Activated naive CD4-positive, alpha-beta T cell treated with anti-CD3 and anti-CD28 coated beads for 36 hours (primary cell): ENCODE measurements around the gene RXRB. TPM values are rescaled to one million over a fixed set of nuclear protein-coding genes. Genes with fewer than 3 reads are reported as not detected.
"Not testable (repeated sequence)": the region's sequence is repeated elsewhere in the genome, so short reads cannot be mapped to it uniquely, and the experiment has no call there.

Experiments
- CTCF ChIA-PET: fragments of 350-600 bp; sonication (Branson Sonifier 250); formaldehyde crosslinking; loops from one replicate; lab custom pipeline; 2021; ENCODE audit warnings: antibody characterized with exemption; lab: Charles Lee
- DNase-seq: peaks from one replicate; pipeline ENCODE4 v3.0.0-alpha.2; 2020
- H3K27ac Mint-ChIP-seq: one replicate; pipeline ENCODE4 v1.8.0; 2021; ENCODE audit warnings: mild to moderate bottlenecking, mixed read lengths
- H3K27me3 Mint-ChIP-seq: one replicate; pipeline ENCODE4 v1.8.0; 2021; ENCODE audit warnings: low read depth, mixed read lengths
- H3K36me3 Mint-ChIP-seq: one replicate; pipeline ENCODE4 v1.8.0; 2021; ENCODE audit warnings: low read depth, mixed read lengths
- H3K4me1 Mint-ChIP-seq: one replicate; pipeline ENCODE4 v1.8.0; 2021; ENCODE audit warnings: low read depth, mixed read lengths
- H3K4me3 Mint-ChIP-seq: one replicate; pipeline ENCODE4 v1.8.0; 2021; ENCODE audit warnings: mild to moderate bottlenecking, moderate library complexity, mixed read lengths
- H3K9me3 Mint-ChIP-seq: one replicate; pipeline ENCODE4 v1.8.0; 2021; ENCODE audit warnings: mixed read lengths
- intact Hi-C: fragments of 100-400 bp; cut with micrococcal nuclease; formaldehyde crosslinking; loops from one replicate; pipeline ENCODE4 v1.15.1; 2023
- total RNA-seq, 2 experiments: library from RNA; stranded (reverse); gene quantifications; one replicate each; pipeline ENCODE4 v1.2.3, GENCODE V29; 2021

RXRB gene
- total RNA-seq, 2 experiments from 2014 or later, result 50.4 to 50.6 TPM

DNA sequence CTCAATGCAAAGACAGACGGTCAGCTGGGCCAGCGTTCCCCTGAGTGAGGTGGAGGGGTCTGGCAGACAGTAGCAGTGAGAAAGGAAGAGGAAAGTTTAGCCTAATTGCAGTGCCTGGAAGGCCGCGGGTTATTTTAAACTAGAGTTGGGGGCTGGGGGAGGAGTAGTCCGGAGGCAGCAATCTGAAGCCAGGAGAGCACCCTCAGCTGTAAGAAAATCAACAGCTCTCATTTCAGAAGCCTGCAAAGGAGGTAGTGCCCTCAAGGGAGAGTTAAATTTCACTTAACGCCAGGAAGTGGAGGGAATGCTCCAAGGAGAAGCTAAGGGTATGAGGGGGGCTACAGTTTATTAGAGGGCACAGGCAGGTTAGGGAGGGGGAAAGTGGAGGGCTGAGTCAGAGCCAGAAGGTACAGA is 34.8 kb upstream of the RXRB start:
- H3K4me1 Mint-ChIP-seq, result no peaks in the 10 kb centered on the region
- no peak overlapping the region for H3K4me3 Mint-ChIP-seq
- H3K27ac Mint-ChIP-seq, result no peak overlapping the region
- CTCF ChIA-PET, result no interaction called here
- intact Hi-C loops, result no loop called here
- H3K36me3 Mint-ChIP-seq, result no peaks in the 10 kb centered on the region
- H3K27me3 Mint-ChIP-seq, result peaks cover 12% of the 10 kb centered on the region
- no peaks in the 10 kb centered on the region for H3K9me3 Mint-ChIP-seq
- DNase-seq, result no peak

DNA sequence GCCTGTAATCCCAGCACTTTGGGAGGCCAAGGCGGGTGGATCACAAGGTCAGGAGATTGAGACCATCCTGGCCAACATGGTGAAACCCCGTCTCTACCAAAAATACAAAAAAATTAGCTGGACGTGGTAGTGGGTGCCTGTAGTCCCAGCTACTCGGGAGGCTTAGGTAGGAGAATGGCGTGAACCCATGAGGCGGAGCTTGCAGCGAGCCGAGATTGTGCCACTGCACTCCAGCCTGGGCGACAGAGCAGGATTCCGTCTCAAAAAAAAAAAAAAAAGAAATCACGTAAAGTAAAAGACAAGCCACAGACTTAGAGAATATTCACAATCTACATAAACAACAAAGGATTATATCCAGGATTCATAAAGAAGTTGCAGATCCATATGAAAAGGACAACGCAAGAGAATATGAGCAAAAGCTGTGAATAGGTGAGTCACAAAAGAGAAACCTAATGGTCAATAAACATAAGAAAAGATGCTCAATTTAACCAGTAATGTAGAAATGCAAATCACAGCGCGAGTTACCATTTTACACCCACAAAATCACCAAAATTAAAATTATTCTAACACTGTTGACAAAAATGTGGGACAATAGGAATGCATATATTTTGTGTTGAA is 26.1 kb upstream of the RXRB start:
- intact Hi-C loops, H3K9me3 Mint-ChIP-seq, H3K4me3 Mint-ChIP-seq, H3K27ac Mint-ChIP-seq, H3K4me1 Mint-ChIP-seq, DNase-seq, H3K36me3 Mint-ChIP-seq, H3K27me3 Mint-ChIP-seq: not testable (repeated sequence)
- CTCF ChIA-PET, result interaction anchor here (0.7 to 1.2 kb wide), 4 partner anchors 29 to 326 kb away, joined by 3 to 4 read pairs (median 3); no protein-coding TSS in a partner anchor

DNA sequence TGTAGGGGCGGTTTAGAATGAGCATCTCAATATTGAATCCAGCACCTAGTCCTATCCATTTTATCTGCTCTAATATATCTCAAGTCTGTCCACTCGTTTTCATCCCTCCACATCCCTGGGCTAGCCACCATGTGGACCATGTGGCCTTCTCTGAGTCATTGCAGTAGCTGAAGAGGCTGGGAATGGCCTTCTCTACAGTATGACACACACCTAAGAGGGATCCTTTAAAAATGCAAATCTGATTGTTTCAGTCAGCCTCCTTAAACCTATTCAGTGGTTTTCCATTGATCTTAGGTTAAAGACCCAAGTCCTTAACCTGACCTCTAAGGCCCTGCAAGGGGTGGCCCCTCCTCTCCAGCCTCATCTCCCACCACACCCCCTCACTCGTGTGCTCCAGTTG is 17.2 kb upstream of the RXRB start:
- Mint-ChIP-seq H3K27me3 (peaks cover 32% of the 10 kb centered on the region), H3K4me3 (no peak overlapping the region), H3K36me3 (peaks cover under 1% of the 10 kb centered on the region), H3K4me1 (peaks cover 16% of the 10 kb centered on the region), H3K9me3 (no peaks in the 10 kb centered on the region), H3K27ac (no peak overlapping the region)
- CTCF ChIA-PET, result interaction anchor here (1.2 kb wide), 1 partner anchor 91 kb away, joined by 3 read pairs; no protein-coding TSS in a partner anchor
- intact Hi-C loops, result no loop called here
- no peak for DNase-seq

DNA sequence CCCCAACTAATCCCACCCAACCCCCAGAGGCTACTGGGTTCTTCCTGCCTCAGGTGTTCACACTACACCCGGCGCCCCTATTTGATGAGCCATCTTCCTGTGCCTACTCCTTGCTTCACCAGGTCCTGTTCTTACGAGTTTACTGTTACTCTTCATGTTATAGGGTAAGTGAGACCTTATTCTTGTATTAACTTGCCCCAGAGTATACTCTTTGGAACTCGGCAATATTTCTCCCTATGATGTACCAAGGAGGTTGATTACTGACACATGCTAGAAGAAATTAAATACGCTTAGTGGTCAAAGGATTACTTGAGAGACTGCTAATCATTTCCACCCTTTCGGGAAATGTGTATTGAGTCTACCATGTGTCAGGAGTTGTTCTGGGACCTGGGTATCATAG is 16.8 kb upstream of the RXRB start:
- Mint-ChIP-seq H3K9me3 (no peaks in the 10 kb centered on the region), H3K27ac (no peak overlapping the region), H3K4me1 (peaks cover 18% of the 10 kb centered on the region), H3K36me3 (peaks cover 3% of the 10 kb centered on the region), H3K4me3 (no peak overlapping the region), H3K27me3 (peaks cover 34% of the 10 kb centered on the region)
- CTCF ChIA-PET, result no interaction called here
- no peak for DNase-seq
- intact Hi-C loops, result no loop called here

DNA sequence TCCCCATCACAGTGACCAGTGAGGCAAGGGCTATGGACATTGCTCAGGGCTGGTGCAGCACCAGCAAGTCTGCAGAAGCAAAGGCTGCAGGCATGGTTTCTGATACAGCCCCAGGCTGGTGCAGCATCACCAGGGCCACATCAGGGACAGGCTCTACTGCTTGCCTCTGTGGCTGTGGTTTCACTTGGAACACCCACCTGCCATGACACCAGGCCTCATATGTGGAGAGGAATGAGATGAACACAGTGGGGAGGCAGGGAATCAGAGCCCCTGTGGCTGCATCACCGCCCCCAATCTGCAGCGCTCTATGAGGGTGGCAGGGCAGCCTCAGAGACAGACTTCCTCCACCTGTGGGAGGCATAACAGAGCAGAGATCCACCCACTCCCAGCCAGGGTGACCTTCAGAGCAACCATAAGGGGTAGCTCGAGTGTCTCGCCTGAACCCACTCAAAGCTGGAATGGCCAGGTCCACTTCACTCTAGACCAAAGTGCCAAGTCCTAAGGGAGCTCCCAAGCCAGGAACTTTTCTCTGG is 15.7 kb upstream of the RXRB start:
- no peak for DNase-seq
- peaks cover 8% of the 10 kb centered on the region for H3K36me3 Mint-ChIP-seq
- peaks cover 31% of the 10 kb centered on the region for H3K27me3 Mint-ChIP-seq
- no peak overlapping the region for H3K4me3 Mint-ChIP-seq
- H3K9me3 Mint-ChIP-seq, result no peaks in the 10 kb centered on the region
- H3K27ac Mint-ChIP-seq, result no peak overlapping the region
- intact Hi-C loops, result no loop called here
- peaks cover 18% of the 10 kb centered on the region for H3K4me1 Mint-ChIP-seq
- CTCF ChIA-PET, result no interaction called here

- DNase-seq, result no peak
- Mint-ChIP-seq H3K27me3 (peaks cover 31% of the 10 kb centered on the region), H3K27ac (no peak overlapping the region), H3K36me3 (peaks cover 12% of the 10 kb centered on the region), H3K4me1 (peaks cover 18% of the 10 kb centered on the region), H3K4me3 (no peak overlapping the region), H3K9me3 (no peaks in the 10 kb centered on the region)
- CTCF ChIA-PET, result no interaction called here
- intact Hi-C loops, result no loop called here
Observed at GRCh38 chr6:33215271-33216116, 15.0 kb upstream of the RXRB start.

- intact Hi-C loops, result no loop called here
- CTCF ChIA-PET, result no interaction called here
- H3K4me1 Mint-ChIP-seq, result peaks cover 26% of the 10 kb centered on the region
- peaks cover 21% of the 10 kb centered on the region for H3K36me3 Mint-ChIP-seq
- DNase-seq, result no peak
- no peaks in the 10 kb centered on the region for H3K9me3 Mint-ChIP-seq
- peaks cover 31% of the 10 kb centered on the region for H3K27me3 Mint-ChIP-seq
- no peak overlapping the region for H3K27ac Mint-ChIP-seq
- peak overlapping the region; percentile 57 for H3K4me3 Mint-ChIP-seq
Observed at GRCh38 chr6:33213989-33214335, 13.5 kb upstream of the RXRB start.

- DNase-seq, result peak; percentile 39
- H3K27me3 Mint-ChIP-seq, result peaks cover 28% of the 10 kb centered on the region
- CTCF ChIA-PET, result interaction anchor here (0.7 to 1.4 kb wide), 2 partner anchors 33 to 35 kb away, joined by 3 to 4 read pairs; no protein-coding TSS in a partner anchor
- no peak overlapping the region for H3K27ac Mint-ChIP-seq
- peaks cover 21% of the 10 kb centered on the region for H3K36me3 Mint-ChIP-seq
- intact Hi-C loops, result no loop called here
- H3K9me3 Mint-ChIP-seq, result no peaks in the 10 kb centered on the region
- peaks cover 29% of the 10 kb centered on the region for H3K4me1 Mint-ChIP-seq
- peak overlapping the region; percentile 57 for H3K4me3 Mint-ChIP-seq
Observed at GRCh38 chr6:33213166-33213988, 12.9 kb upstream of the RXRB start.

- intact Hi-C loops, result no loop called here
- H3K36me3 Mint-ChIP-seq, result peaks cover 21% of the 10 kb centered on the region
- DNase-seq, result no peak
- H3K4me1 Mint-ChIP-seq, result peaks cover 29% of the 10 kb centered on the region
- CTCF ChIA-PET, result interaction anchor here (0.7 to 1.4 kb wide), 2 partner anchors 34 to 35 kb away, joined by 3 to 4 read pairs; no protein-coding TSS in a partner anchor
- peak overlapping the region; percentile 39 for H3K27ac Mint-ChIP-seq
- peak overlapping the region; percentile 57 for H3K4me3 Mint-ChIP-seq
- peaks cover 22% of the 10 kb centered on the region for H3K27me3 Mint-ChIP-seq
- no peaks in the 10 kb centered on the region for H3K9me3 Mint-ChIP-seq
Observed at GRCh38 chr6:33212857-33213165, 12.3 kb upstream of the RXRB start.

DNA sequence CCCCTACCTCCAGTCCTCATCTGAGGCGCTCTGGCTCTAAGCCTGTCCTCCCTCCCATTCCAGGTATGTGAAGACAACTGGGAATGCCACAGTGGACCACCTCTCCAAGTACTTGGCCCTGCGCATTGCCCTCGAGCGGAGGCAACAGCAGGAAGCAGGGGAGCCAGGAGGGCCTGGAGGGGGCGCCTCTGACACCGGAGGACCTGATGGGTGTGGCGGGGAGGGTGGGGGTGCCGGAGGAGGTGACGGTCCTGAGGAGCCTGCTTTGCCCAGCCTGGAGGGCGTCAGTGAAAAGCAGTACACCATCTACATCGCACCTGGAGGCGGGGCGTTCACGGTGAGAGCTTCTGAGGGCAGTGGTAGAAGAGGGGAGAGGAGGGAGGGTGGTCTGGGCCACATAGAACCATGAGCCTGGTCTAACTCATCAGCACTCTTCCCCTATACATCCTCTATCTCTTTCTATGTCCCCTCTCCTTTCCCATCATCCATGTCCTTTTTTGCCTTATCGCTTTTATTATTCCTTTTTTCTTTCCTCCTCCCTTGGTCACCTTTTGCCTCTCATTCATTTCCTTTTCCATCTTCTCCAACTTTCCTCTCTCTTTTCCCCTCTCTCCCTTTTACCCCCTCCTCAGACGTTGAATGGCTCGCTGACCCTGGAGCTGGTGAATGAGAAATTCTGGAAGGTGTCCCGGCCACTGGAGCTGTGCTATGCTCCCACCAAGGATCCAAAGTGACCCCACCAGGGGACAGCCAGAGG is 11.4 kb upstream of the RXRB start:
- DNase-seq, result no peak
- Mint-ChIP-seq H3K27ac (no peak overlapping the region), H3K27me3 (peaks cover 20% of the 10 kb centered on the region), H3K9me3 (no peaks in the 10 kb centered on the region), H3K36me3 (peaks cover 21% of the 10 kb centered on the region), H3K4me3 (no peak overlapping the region), H3K4me1 (peaks cover 34% of the 10 kb centered on the region)
- intact Hi-C loops, result no loop called here
- CTCF ChIA-PET, result interaction anchor here (0.7 to 1.4 kb wide), 2 partner anchors 36 to 1065 kb away, joined by 4 to 5 read pairs; no protein-coding TSS in a partner anchor

GRCh38 chr6:33211136-33211535 is 10.7 kb upstream of the RXRB start:
- H3K27me3 Mint-ChIP-seq, result peaks cover 20% of the 10 kb centered on the region
- peaks cover 21% of the 10 kb centered on the region for H3K36me3 Mint-ChIP-seq
- no peak overlapping the region for H3K27ac Mint-ChIP-seq
- H3K4me1 Mint-ChIP-seq, result peaks cover 41% of the 10 kb centered on the region
- intact Hi-C loops, result no loop called here
- CTCF ChIA-PET, result no interaction called here
- H3K4me3 Mint-ChIP-seq, result no peak overlapping the region
- no peak for DNase-seq
- no peaks in the 10 kb centered on the region for H3K9me3 Mint-ChIP-seq
